Measurements from ENCODE around the gene RPL28. TPM values are rescaled to one million over a fixed set of nuclear protein-coding genes. Genes with fewer than 3 reads are reported as not detected.

RPL28 gene
- total RNA-seq = 1,000 to 10,000 TPM; 3,030 to 3,043 TPM

DNA sequence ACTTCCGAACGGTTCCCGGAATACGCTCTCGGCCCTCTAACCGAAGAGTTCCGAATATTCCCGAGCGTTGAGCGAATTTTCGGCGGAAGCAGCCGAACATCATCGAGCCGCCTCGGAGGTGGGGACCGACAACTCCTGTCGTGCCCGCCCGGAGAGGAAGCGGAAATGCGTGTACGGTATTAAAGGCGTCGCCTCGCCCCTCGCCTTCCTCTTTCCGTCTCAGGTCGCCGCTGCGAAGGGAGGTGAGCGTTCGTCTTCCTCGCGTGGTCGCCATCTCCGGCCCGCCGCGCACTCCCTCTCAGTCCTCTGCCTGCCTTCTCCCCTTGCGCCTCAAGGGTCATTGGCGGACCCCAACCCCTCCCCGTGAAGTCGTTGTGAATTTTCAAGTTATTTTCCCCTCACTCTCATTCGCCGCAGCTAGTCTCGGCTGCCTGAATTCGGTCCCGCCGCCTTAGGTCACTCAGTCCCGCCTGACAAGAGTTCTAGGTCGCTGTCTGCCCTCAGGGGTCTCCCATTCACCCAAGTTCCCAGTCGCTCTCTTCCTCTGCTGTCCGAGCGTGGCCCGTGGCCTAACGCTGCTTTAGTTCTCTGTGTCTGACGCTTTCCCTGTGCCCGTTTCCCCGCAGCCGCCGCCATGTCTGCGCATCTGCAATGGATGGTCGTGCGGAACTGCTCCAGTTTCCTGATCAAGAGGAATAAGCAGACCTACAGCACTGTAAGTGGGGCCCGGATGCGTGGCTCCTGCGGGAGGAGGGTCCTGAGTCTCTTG lies at the start of gene RPL28:
Gene RPL28 (plus strand): TSS at position 209 of the 769 bp plus-strand sequence. CDS start 426 bp downstream, at position 635.
- Mint-ChIP-seq H3K9me3 (peaks cover 2% of the 10 kb centered on the region), H3K27ac (peak within 1 kb of the TSS; percentile 99), H3K36me3 (peaks cover 48% of the 10 kb centered on the region), H3K4me3 (peak within 1 kb of the TSS; percentile 100), H3K4me1 (peaks cover 53% of the 10 kb centered on the region), H3K27me3 (no peaks in the 10 kb centered on the region)
- POLR2A ChIA-PET = interaction anchor here (1.1 to 11.0 kb wide), 5 partner anchors 18 to 131 kb away, joined by 3 to 211 read pairs (median 7); partner anchors contain the start of genes KMT5C and UBE2S
- DNase-seq = peak; percentile 96
- ATAC-seq (ENCODE audit: low read depth) = peak; percentile 74

GRCh38 chr19:55336101-55336500 lies 49.6 kb upstream of the RPL28 start:
- no peak for ATAC-seq (ENCODE audit: low read depth)
- no peak overlapping the region for H3K27ac Mint-ChIP-seq
- no peak overlapping the region for H3K4me3 Mint-ChIP-seq
- DNase-seq = no peak
- POLR2A ChIA-PET = no interaction called here
- H3K4me1 Mint-ChIP-seq = peaks cover 11% of the 10 kb centered on the region
- no peaks in the 10 kb centered on the region for H3K36me3 Mint-ChIP-seq
- H3K9me3 Mint-ChIP-seq = no peaks in the 10 kb centered on the region
- peaks cover 17% of the 10 kb centered on the region for H3K27me3 Mint-ChIP-seq

- Mint-ChIP-seq H3K36me3 (peaks cover 7% of the 10 kb centered on the region), H3K4me3 (peak within 1 kb of the TSS; percentile 97), H3K9me3 (no peaks in the 10 kb centered on the region), H3K27ac (peak within 1 kb of the TSS; percentile 98), H3K4me1 (peaks cover 14% of the 10 kb centered on the region), H3K27me3 (peaks cover 16% of the 10 kb centered on the region)
- ATAC-seq (ENCODE audit: low read depth) (peak; percentile 87), DNase-seq (peak; percentile 99)
- POLR2A ChIA-PET = interaction anchor here (0.5 to 2.4 kb wide), 30 partner anchors 9 to 1968 kb away, joined by 3 to 28 read pairs (median 4); partner anchors contain the start of genes COX6B2, FIZ1, HSPBP1 and ISOC2
Measured at GRCh38 chr19:55339105-55339888, 46.4 kb upstream of the RPL28 start, which contains the start of gene KMT5C. Gene KMT5C (plus strand): TSS chr19:55339876. CDS start chr19:55341937, 2,061 bp downstream.

- DNase-seq (no peak), ATAC-seq (ENCODE audit: low read depth) (no peak)
- peak overlapping the region; percentile 97 for H3K4me3 Mint-ChIP-seq
- H3K27me3 Mint-ChIP-seq = peaks cover 15% of the 10 kb centered on the region
- POLR2A ChIA-PET = interaction anchor here (0.6 to 2.4 kb wide), 25 partner anchors 8 to 285 kb away, joined by 3 to 28 read pairs (median 6); partner anchors contain the start of genes COX6B2, HSPBP1, ISOC2 and NAT14
- peaks cover 7% of the 10 kb centered on the region for H3K36me3 Mint-ChIP-seq
- H3K9me3 Mint-ChIP-seq = no peaks in the 10 kb centered on the region
- H3K27ac Mint-ChIP-seq = peak overlapping the region; percentile 98
- H3K4me1 Mint-ChIP-seq = peaks cover 14% of the 10 kb centered on the region
Measured at GRCh38 chr19:55339889-55340783, 45.6 kb upstream of the RPL28 start.

- ATAC-seq (ENCODE audit: low read depth) (no peak), DNase-seq (peak; percentile 60)
- peaks cover 15% of the 10 kb centered on the region for H3K27me3 Mint-ChIP-seq
- POLR2A ChIA-PET = interaction anchor here (0.8 to 1.1 kb wide), 4 partner anchors 9 to 67 kb away, joined by 3 to 4 read pairs (median 4); partner anchors contain the start of genes TMEM238 and UBE2S
- H3K4me3 Mint-ChIP-seq = peak overlapping the region; percentile 93
- peaks cover 7% of the 10 kb centered on the region for H3K36me3 Mint-ChIP-seq
- H3K9me3 Mint-ChIP-seq = no peaks in the 10 kb centered on the region
- H3K27ac Mint-ChIP-seq = peak overlapping the region; percentile 94
- H3K4me1 Mint-ChIP-seq = peaks cover 14% of the 10 kb centered on the region
Measured at GRCh38 chr19:55340784-55341147, 45.0 kb upstream of the RPL28 start.

GRCh38 chr19:55341171-55341588 lies 44.6 kb upstream of the RPL28 start:
- Mint-ChIP-seq H3K4me1 (peaks cover 14% of the 10 kb centered on the region), H3K27ac (peak overlapping the region; percentile 94), H3K9me3 (no peaks in the 10 kb centered on the region), H3K36me3 (peaks cover 7% of the 10 kb centered on the region), H3K27me3 (peaks cover 11% of the 10 kb centered on the region), H3K4me3 (peak overlapping the region; percentile 93)
- DNase-seq (peak; percentile 67), ATAC-seq (ENCODE audit: low read depth) (no peak)
- POLR2A ChIA-PET = interaction anchor here (0.8 to 1.1 kb wide), 4 partner anchors 9 to 66 kb away, joined by 3 to 4 read pairs (median 4); partner anchors contain the start of genes TMEM238 and UBE2S

DNA sequence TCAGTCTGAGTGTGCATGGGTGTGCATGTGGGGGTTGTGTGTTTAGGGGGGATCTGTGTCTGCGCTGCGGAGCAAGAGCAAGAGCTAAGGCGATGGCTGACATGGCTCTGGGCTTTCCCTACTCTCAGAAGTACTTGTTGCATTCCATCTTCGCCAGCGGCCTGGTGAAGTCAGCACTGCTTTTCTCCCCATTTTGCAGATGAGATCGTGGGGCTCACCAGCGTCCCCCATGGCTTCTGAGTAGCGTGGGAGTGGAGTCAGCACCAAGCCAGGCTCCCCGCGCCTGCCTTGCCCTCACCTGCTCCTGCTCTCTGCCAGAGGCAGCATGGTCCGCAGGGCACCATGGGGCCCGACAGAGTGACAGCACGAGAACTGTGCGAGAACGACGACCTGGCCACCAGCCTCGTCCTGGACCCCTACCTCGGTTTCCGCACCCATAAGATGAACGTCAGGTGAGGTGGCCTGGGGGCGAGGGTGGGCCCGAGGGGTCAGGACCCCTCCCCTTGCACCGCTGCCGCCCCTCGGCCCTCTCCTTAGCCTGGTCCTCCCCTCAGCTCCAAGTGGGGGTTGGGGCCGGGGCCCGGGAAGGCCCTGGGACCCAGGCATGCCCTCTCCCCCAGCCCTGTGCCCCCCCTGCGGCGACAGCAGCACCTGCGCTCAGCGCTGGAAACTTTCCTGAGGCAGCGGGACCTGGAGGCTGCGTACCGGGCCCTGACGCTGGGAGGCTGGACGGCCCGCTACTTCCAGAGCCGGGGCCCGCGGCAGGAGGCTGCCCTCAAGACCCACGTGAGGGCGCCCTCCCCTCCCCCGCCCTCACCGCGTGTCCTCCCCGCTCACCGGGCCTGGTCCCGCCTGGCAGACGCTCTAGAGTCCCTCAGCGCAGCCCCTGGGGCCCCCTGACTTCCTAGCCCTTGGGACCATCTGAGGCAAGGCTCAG lies 43.9 kb upstream of the RPL28 start:
- peaks cover 5% of the 10 kb centered on the region for H3K27me3 Mint-ChIP-seq
- POLR2A ChIA-PET = interaction anchor here (1.1 kb wide), 1 partner anchor 45 kb away, joined by 3 read pairs; no protein-coding TSS in a partner anchor
- ATAC-seq (ENCODE audit: low read depth) (no peak), DNase-seq (no peak)
- no peaks in the 10 kb centered on the region for H3K9me3 Mint-ChIP-seq
- H3K4me1 Mint-ChIP-seq = peaks cover 14% of the 10 kb centered on the region
- peaks cover 7% of the 10 kb centered on the region for H3K36me3 Mint-ChIP-seq
- peak overlapping the region; percentile 72 for H3K27ac Mint-ChIP-seq
- H3K4me3 Mint-ChIP-seq = peak overlapping the region; percentile 77

GRCh38 chr19:55344444-55344843 lies 41.3 kb upstream of the RPL28 start:
- H3K36me3 Mint-ChIP-seq = peaks cover 11% of the 10 kb centered on the region
- POLR2A ChIA-PET = no interaction called here
- H3K27me3 Mint-ChIP-seq = no peaks in the 10 kb centered on the region
- DNase-seq (no peak), ATAC-seq (ENCODE audit: low read depth) (no peak)
- H3K4me1 Mint-ChIP-seq = peaks cover 7% of the 10 kb centered on the region
- no peak overlapping the region for H3K4me3 Mint-ChIP-seq
- no peak overlapping the region for H3K27ac Mint-ChIP-seq
- H3K9me3 Mint-ChIP-seq = no peaks in the 10 kb centered on the region

- ATAC-seq (ENCODE audit: low read depth) (no peak), DNase-seq (no peak)
- Mint-ChIP-seq H3K9me3 (no peaks in the 10 kb centered on the region), H3K36me3 (peaks cover 11% of the 10 kb centered on the region), H3K4me1 (peaks cover 6% of the 10 kb centered on the region), H3K4me3 (no peak overlapping the region), H3K27me3 (no peaks in the 10 kb centered on the region), H3K27ac (no peak overlapping the region)
- POLR2A ChIA-PET = interaction anchor here (1.3 kb wide), 1 partner anchor 38 kb away, joined by 3 read pairs; no protein-coding TSS in a partner anchor
Measured at GRCh38 chr19:55345101-55345817, 40.5 kb upstream of the RPL28 start.

GRCh38 chr19:55345818-55346724 lies 39.7 kb upstream of the RPL28 start:
- Mint-ChIP-seq H3K27me3 (peaks cover under 1% of the 10 kb centered on the region), H3K9me3 (no peaks in the 10 kb centered on the region), H3K4me3 (no peak overlapping the region), H3K27ac (no peak overlapping the region), H3K36me3 (peaks cover 11% of the 10 kb centered on the region), H3K4me1 (peaks cover 6% of the 10 kb centered on the region)
- ATAC-seq (ENCODE audit: low read depth) (no peak), DNase-seq (no peak)
- POLR2A ChIA-PET = interaction anchor here (1.3 kb wide), 1 partner anchor 37 kb away, joined by 3 read pairs; no protein-coding TSS in a partner anchor

Data from activated naive CD8-positive, alpha-beta T cell treated with anti-CD3 and anti-CD28 coated beads, Interleukin-2, amount 10 ng/mL, durations not matched to agents 7 days and 5 days (primary cell).